Uterus (tissue), 4 donors: Measurements from ENCODE around the gene AADACL4. TPM values are rescaled to one million over a fixed set of nuclear protein-coding genes. Genes with fewer than 3 reads are reported as not detected.
"Not testable (repeated sequence)": the region's sequence is repeated elsewhere in the genome, so short reads cannot be mapped to it uniquely, and the experiment has no call there.

Experiments
- DNase-seq, 2 donors: peaks; one replicate each; pipeline ENCODE4 v3.0.0-alpha.2; 2019 to 2020
- H3K27ac ChIP-seq, 2 donors: fragments of 200-600 bp; sonication (generic); 1 replicate in 1 of 2; 2 replicates in 1 of 2; pipeline ENCODE4 v1.5.1; 2016 to 2018
- H3K27me3 ChIP-seq, 2 donors: fragments of 200-600 bp; sonication (generic); one replicate each; pipeline ENCODE4 v1.5.1; 2018 to 2019; ENCODE audit warnings: control low read depth in 1 of 2
- H3K36me3 ChIP-seq, 2 donors: fragments of 200-600 bp; sonication (generic); one replicate each; pipeline ENCODE4 v1.5.1; 2019; ENCODE audit warnings: control low read depth in 1 of 2
- H3K4me1 ChIP-seq, 2 donors: fragments of 200-600 bp; sonication (generic); one replicate each; pipeline ENCODE4 v1.5.1; 2018 to 2019; ENCODE audit warnings: control low read depth in 1 of 2
- H3K4me3 ChIP-seq, 2 donors: fragments of 200-600 bp; sonication (generic); 1 replicate in 1 of 2; 2 replicates in 1 of 2; pipeline ENCODE4 v1.5.1; 2018 to 2019; ENCODE audit warnings: mild to moderate bottlenecking in 1 of 2
- H3K9me3 ChIP-seq, 2 donors: fragments of 200-600 bp; sonication (generic); one replicate each; pipeline ENCODE4 v1.5.1; 2019; ENCODE audit warnings: control low read depth in 1 of 2
- POLR2A ChIP-seq, 2 donors: fragments of 450-650 bp; IDR thresholded peaks; one replicate each; pipeline ENCODE4 v1.6.1; 2016; ENCODE audit warnings: antibody characterized with exemption in 2 of 2, mild to moderate bottlenecking in 1 of 2, moderate library complexity in 1 of 2
- intact Hi-C: fragments of 100-400 bp; cut with DNase I; formaldehyde crosslinking; loops from one replicate; pipeline ENCODE4 v1.15.1; 2023; ENCODE audit warnings: low total_unique reads
- total RNA-seq, 4 donors: library from RNA; depleted of rRNA in 3 of 4; stranded (reverse); fragments of >200 nt in 3 of 4; gene quantifications; one replicate each; pipeline versions ENCODE4 v1.1.0 to v1.2.4, GENCODE V29; 2014 to 2023
- TF ChIP-seq, protein P1 (sequence below), 4 experiments: fragments of 200-600 bp in 2 of 4; fragments of 450-650 bp in 2 of 4; sonication (generic) in 2 of 4; IDR thresholded peaks; one replicate each; pipeline ENCODE4 v1.5.1; 2016 to 2019; ENCODE audit warnings: antibody characterized with exemption in 4 of 4, mild to moderate bottlenecking in 2 of 4, moderate library complexity in 1 of 4
- donor health status: DM: yes; HTN: yes; CAD: no.

Gene AADACL4
- total RNA-seq, 4 donors from 2014 or later = 0.14 to 0.46 TPM; not detected in 2

DNA sequence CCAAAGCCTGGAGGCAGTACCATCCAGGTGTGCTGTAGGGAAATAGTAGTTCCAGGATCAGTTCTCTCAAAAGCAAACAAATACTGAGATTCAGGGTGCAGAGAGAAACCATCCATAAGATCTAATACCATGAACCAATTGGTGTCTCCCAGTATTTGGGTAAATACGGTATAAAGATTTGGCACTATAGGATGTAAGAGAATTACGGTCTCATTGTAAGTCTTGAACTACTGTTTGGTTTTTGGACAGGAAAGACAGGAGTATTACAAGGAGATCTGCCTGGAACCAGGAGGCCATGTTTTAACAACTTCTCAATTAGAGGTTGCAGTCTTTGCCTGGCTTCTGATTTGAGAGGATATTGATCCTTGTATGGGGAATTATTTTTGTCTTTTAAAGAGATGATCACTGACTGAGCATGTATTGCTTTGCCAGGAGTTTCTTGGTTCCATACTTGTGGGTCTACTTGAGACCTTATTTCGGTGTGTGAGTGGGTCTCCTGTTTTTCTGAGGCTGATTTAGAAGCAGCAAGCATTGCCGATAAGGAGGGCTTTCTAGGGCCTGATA is 10.2 kb downstream of the AADACL4 start:
- Histone ChIP-seq H3K27ac (no peak overlapping the region), H3K4me1 (no peaks in the 10 kb centered on the region), H3K36me3 (no peaks in the 10 kb centered on the region), H3K4me3 (no peak overlapping the region), H3K27me3 (no peaks in the 10 kb centered on the region), H3K9me3 (no peaks in the 10 kb centered on the region)
- intact Hi-C loops = loop anchor here (10.0 kb wide), 1 partner anchor 339 kb away; no protein-coding TSS in a partner anchor
- no peak for DNase-seq
- TF ChIP-seq POLR2A (IDR thresholded peaks at IDR 0.05) = no peak

GRCh38 chr1:12654657-12655056 is 10.8 kb downstream of the AADACL4 start:
- H3K27ac ChIP-seq = no peak overlapping the region
- no peak for DNase-seq
- TF ChIP-seq, protein P1, sequence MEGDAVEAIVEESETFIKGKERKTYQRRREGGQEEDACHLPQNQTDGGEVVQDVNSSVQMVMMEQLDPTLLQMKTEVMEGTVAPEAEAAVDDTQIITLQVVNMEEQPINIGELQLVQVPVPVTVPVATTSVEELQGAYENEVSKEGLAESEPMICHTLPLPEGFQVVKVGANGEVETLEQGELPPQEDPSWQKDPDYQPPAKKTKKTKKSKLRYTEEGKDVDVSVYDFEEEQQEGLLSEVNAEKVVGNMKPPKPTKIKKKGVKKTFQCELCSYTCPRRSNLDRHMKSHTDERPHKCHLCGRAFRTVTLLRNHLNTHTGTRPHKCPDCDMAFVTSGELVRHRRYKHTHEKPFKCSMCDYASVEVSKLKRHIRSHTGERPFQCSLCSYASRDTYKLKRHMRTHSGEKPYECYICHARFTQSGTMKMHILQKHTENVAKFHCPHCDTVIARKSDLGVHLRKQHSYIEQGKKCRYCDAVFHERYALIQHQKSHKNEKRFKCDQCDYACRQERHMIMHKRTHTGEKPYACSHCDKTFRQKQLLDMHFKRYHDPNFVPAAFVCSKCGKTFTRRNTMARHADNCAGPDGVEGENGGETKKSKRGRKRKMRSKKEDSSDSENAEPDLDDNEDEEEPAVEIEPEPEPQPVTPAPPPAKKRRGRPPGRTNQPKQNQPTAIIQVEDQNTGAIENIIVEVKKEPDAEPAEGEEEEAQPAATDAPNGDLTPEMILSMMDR (IDR thresholded peaks at IDR 0.05) = no peak
- no peak for TF ChIP-seq POLR2A (IDR thresholded peaks at IDR 0.05)
- H3K4me1 ChIP-seq = no peaks in the 10 kb centered on the region
- H3K36me3 ChIP-seq = no peaks in the 10 kb centered on the region
- no peak overlapping the region for H3K4me3 ChIP-seq
- H3K27me3 ChIP-seq = no peaks in the 10 kb centered on the region
- H3K9me3 ChIP-seq = no peaks in the 10 kb centered on the region
- intact Hi-C loops = loop anchor here (10.0 kb wide), 1 partner anchor 340 kb away; no protein-coding TSS in a partner anchor

GRCh38 chr1:12656575-12656974 is 12.7 kb downstream of the AADACL4 start:
- no peak for DNase-seq
- no peaks in the 10 kb centered on the region for H3K27me3 ChIP-seq
- no peaks in the 10 kb centered on the region for H3K36me3 ChIP-seq
- H3K4me1 ChIP-seq = no peaks in the 10 kb centered on the region
- intact Hi-C loops = loop anchor here (10.0 kb wide), 1 partner anchor 342 kb away; no protein-coding TSS in a partner anchor
- H3K4me3 ChIP-seq = no peak overlapping the region
- no peak overlapping the region for H3K27ac ChIP-seq
- no peaks in the 10 kb centered on the region for H3K9me3 ChIP-seq
- TF ChIP-seq, protein P1 (IDR thresholded peaks at IDR 0.05) = no peak
- TF ChIP-seq POLR2A (IDR thresholded peaks at IDR 0.05) = no peak

DNA sequence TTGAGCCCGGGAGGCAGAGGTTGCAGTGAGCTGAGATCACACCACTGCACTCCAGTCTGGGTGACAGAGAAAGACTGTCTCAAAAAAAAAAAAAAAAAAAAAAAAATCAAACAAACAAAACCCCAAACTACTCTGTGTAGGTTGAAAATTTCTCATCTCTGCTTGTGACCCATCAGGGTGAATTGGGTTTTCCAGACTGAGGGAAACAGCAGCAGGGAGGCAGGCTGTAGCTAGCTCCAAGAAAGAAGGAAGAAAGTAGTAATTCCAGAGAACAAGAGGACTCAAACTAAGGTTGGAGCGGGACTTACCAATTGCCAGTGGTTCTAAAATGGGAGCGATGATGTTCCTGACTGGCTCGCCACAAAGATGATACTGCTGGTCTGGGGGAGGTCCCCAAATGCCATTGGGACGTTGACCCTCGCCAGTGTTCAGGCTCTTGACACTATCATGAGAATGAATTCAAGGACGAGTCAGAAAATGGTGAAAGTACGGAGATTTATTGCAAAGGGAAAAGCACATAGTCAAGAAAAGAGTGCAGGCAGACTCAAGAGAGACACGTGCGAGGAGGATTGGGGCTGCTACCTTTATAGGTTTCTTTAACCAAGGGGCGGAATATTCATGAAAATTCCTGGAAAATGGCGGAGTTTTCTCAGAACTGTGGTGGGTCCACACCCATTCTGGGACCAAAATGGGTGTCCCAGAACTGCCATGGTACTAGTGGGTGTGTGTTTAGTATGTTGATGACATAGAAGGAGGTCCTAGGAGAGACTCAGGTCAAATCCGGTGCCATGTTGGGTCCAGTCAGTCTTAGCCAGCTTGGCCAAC is 13.4 kb downstream of the AADACL4 start:
- Histone ChIP-seq H3K27ac (no peak overlapping the region), H3K4me3 (no peak overlapping the region), H3K27me3 (no peaks in the 10 kb centered on the region), H3K36me3 (no peaks in the 10 kb centered on the region), H3K9me3 (no peaks in the 10 kb centered on the region), H3K4me1 (no peaks in the 10 kb centered on the region)
- DNase-seq = no peak
- no peak for TF ChIP-seq POLR2A (IDR thresholded peaks at IDR 0.05)
- TF ChIP-seq, protein P1 (IDR thresholded peaks at IDR 0.05) = no peak
- intact Hi-C loops = loop anchor here (10.0 kb wide), 1 partner anchor 342 kb away; no protein-coding TSS in a partner anchor

DNA sequence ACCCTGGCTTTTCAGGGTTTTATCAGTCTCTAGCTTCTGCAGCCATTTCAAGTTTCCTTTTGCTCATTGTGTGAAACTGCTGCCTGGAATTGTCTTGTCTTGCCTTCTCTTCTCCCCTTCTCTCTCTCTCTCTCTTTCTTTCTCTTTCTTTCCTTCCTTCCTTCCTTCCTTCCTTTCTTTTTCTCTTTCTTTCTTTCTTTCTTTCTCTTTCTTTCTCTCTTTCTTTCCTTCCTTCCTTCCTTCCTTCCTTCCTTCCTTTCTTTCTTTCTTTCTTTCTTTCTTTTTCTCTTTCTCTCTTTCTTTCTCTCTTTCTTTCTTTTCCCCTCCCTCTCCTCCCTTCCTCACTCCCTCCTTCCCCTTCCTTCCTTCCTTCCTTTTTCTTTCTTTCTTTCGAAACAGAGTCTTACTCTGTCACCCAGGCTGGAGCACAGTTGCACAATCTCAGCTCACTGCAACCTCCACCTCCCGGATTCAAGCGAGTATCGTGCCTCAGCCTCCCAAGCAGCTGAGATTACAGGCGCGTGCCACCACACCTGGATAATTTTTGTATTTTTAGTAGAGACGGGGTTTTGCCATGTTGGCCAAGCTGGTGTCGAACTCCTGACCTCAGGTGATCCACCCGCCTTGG is 14.1 kb downstream of the AADACL4 start:
- H3K4me1 ChIP-seq, H3K9me3 ChIP-seq, H3K36me3 ChIP-seq, H3K27me3 ChIP-seq, H3K4me3 ChIP-seq, DNase-seq, H3K27ac ChIP-seq: not testable (repeated sequence)
- intact Hi-C loops = loop anchor here (10.0 kb wide), 1 partner anchor 343 kb away; no protein-coding TSS in a partner anchor
